Measurements from ENCODE around the gene POPDC3.
"Not testable (repeated sequence)": the region's sequence is repeated elsewhere in the genome, so short reads cannot be mapped to it uniquely, and the experiment has no call there.

POPDC3 gene

GRCh38 chr6:105179244-105180065, at the start of gene POPDC3:
Gene POPDC3, minus strand, starts transcription at chr6:105180014. Its CDS starts 18,105 bp downstream, at chr6:105161909.
- no peak for DNase-seq (ENCODE audit: low read depth, low spot score)

- DNase-seq (ENCODE audit: low read depth, low spot score) = no peak
Measured at GRCh38 chr6:105227295-105227767, 47.5 kb upstream of the POPDC3 start.

- DNase-seq (ENCODE audit: low read depth, low spot score) = no peak
Measured at GRCh38 chr6:105226598-105227294, 46.9 kb upstream of the POPDC3 start.

- no peak for DNase-seq (ENCODE audit: low read depth, low spot score)
Measured at GRCh38 chr6:105223242-105223641, 43.4 kb upstream of the POPDC3 start.

GRCh38 chr6:105221219-105221618, 41.4 kb upstream of the POPDC3 start:
- not testable (repeated sequence) for DNase-seq (ENCODE audit: low read depth, low spot score)

- no peak for DNase-seq (ENCODE audit: low read depth, low spot score)
Measured at GRCh38 chr6:105220186-105220585, 40.4 kb upstream of the POPDC3 start.

- DNase-seq (ENCODE audit: low read depth, low spot score) = not testable (repeated sequence)
Measured at GRCh38 chr6:105219218-105219617, 39.4 kb upstream of the POPDC3 start.

- DNase-seq (ENCODE audit: low read depth, low spot score) = no peak
Measured at GRCh38 chr6:105215506-105215905, 35.7 kb upstream of the POPDC3 start.

- no peak for DNase-seq (ENCODE audit: low read depth, low spot score)
Measured at GRCh38 chr6:105214668-105215067, 34.9 kb upstream of the POPDC3 start.

GRCh38 chr6:105213272-105213671, 33.5 kb upstream of the POPDC3 start:
- DNase-seq (ENCODE audit: low read depth, low spot score) = no peak

GRCh38 chr6:105212587-105212986, 32.8 kb upstream of the POPDC3 start:
- no peak for DNase-seq (ENCODE audit: low read depth, low spot score)

- DNase-seq (ENCODE audit: low read depth, low spot score) = no peak
Measured at GRCh38 chr6:105211831-105212230, 32.0 kb upstream of the POPDC3 start.

GRCh38 chr6:105210932-105211531, 31.2 kb upstream of the POPDC3 start:
- DNase-seq (ENCODE audit: low read depth, low spot score) = no peak

- DNase-seq (ENCODE audit: low read depth, low spot score) = no peak
Measured at GRCh38 chr6:105209950-105210706, 30.3 kb upstream of the POPDC3 start.

- no peak for DNase-seq (ENCODE audit: low read depth, low spot score)
Measured at GRCh38 chr6:105207524-105208269, 27.9 kb upstream of the POPDC3 start.

GRCh38 chr6:105204768-105205167, 25.0 kb upstream of the POPDC3 start:
- DNase-seq (ENCODE audit: low read depth, low spot score) = no peak

- DNase-seq (ENCODE audit: low read depth, low spot score) = no peak
Measured at GRCh38 chr6:105204331-105204730, 24.5 kb upstream of the POPDC3 start.

GRCh38 chr6:105202486-105202885, 22.7 kb upstream of the POPDC3 start:
- no peak for DNase-seq (ENCODE audit: low read depth, low spot score)

- DNase-seq (ENCODE audit: low read depth, low spot score) = no peak
Measured at GRCh38 chr6:105200133-105200730, 20.4 kb upstream of the POPDC3 start.

GRCh38 chr6:105199711-105200110, 19.9 kb upstream of the POPDC3 start:
- no peak for DNase-seq (ENCODE audit: low read depth, low spot score)

- DNase-seq (ENCODE audit: low read depth, low spot score) = no peak
Measured at GRCh38 chr6:105196076-105196475, 16.3 kb upstream of the POPDC3 start.
